ENCODE measurements around the gene SARS1. TPM values are rescaled to one million over a fixed set of nuclear protein-coding genes. Genes with fewer than 3 reads are reported as not detected.

The SARS1 gene
- total and polyA plus RNA-seq, 2 of the 13 experiments (the other 11 are each of a cell fraction or from before 2014, with no cell fraction given): 103 to 134 TPM

DNA sequence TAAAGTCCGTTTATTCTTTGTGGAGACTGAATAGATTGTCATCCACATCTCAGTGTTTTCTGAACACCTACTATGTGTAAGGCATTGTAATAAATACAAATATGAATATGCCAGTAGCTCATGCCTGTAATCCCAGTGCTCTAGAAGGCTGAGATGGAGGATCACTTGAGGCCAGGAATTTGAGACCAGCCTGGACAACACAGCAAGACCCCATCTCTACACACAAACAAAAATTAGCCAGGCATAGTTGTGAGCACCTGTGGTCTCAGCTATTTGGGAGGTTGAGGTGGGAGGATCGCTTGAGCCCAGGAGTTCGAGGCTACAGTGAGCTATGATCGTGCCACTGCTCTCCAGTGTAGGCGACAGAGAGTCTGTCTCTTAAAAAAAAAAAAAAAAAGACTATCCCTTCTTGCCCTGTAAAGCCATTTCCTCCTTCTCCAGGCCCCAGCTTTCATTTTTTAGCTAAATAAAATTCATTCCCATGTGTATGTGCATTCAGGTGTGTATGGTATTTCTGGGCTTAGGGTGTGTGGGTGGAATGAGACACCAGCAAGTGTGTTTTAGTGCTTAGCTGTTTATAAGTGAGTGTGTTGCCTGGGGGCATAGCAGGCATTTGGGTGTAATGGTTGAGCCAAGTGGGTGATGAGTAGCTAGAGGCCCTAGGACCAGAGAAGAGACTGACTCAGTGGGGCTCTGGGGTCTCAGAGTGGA lies 43.4 kb downstream of the SARS1 start:
- Histone ChIP-seq H3K36me3 (replicated peaks in 1 of 2; ENCODE audit: control insufficient read depth in 1 of 2, insufficient read depth in 2 of 2, low read length in 2 of 2) (peaks cover 0 to 10% of the 10 kb centered on the region in 2 experiments; a peak in 1 of 5 replicates), H3K27ac (ENCODE audit: extremely low read length, insufficient read depth, low read length) (no peak overlapping the region), H3K9me3 (ENCODE audit: low read length) (no peaks in the 10 kb centered on the region), H3K4me1 (ENCODE audit: insufficient read depth, low read length) (peaks cover 35% of the 10 kb centered on the region), H3K9ac (ENCODE audit: insufficient read depth, low read depth, low read length) (no peak overlapping the region), H3K4me2 (ENCODE audit: low read depth, low read length) (no peak overlapping the region), H2AFZ (ENCODE audit: low read length) (no peak overlapping the region), H3K4me3 (replicated peaks in 1 of 3; ENCODE audit: insufficient read depth in 1 of 3, low read depth in 2 of 3, low read length in 3 of 3) (no peak overlapping the region), H3K27me3 (ENCODE audit: control insufficient read depth in 1 of 2, insufficient read depth in 2 of 2, low read length in 2 of 2) (no peaks in the 10 kb centered on the region), H3K79me2 (ENCODE audit: insufficient read depth, low read length) (no peaks in the 10 kb centered on the region), H4K20me1 (ENCODE audit: insufficient read depth, low read length) (no peaks in the 10 kb centered on the region)
- BruUV-seq (replicated peaks): no TSS peak
- intact Hi-C loops (cut with micrococcal nuclease; ENCODE audit: unreplicated experiment) (no loop called here), in situ Hi-C loops (cut with HindIII; ENCODE audit: extremely low pct_ligation_motif_present, low pct_unique_long_range_greater_than_20kb) (no loop called here)
- TF ChIP-seq, protein P1, sequence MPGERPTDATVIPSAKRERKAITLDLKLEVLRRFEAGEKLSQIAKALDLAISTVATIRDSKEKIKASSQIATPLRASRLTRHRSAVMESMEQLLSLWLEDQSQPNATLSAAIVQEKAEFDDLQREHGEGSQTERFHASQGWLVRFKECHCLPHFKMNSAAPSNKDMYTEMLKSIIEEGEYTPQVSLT (CRISPR knock-in tag; IDR thresholded peaks at IDR 0.05; ENCODE audit: borderline replicate concordance, low read depth): no peak
- TF ChIP-seq ZKSCAN1 (IDR thresholded peaks at IDR 0.05; ENCODE audit: low read length) (peak; percentile 19; the same call in 1 of the 2 replicates), RBAK (CRISPR knock-in tag; IDR thresholded peaks at IDR 0.05) (no peak), ZNF121 (CRISPR knock-in tag; IDR thresholded peaks at IDR 0.05) (0 out of 2 replicates have a peak, but pooled peaks have one; percentile 27)
- DNase-seq (ENCODE audit: low spot score) (no peak), ATAC-seq (no peak), FAIRE-seq (no peak)
- CTCF ChIA-PET (ENCODE audit: low intra/inter-chr PET ratio, low total read pairs): no interaction called here
- POLR2A ChIA-PET: no interaction called here
- 90% methylated on average over 5 of the region's 5 CpGs for WGBS (ENCODE audit: low lambda C conversion rate)

DNA sequence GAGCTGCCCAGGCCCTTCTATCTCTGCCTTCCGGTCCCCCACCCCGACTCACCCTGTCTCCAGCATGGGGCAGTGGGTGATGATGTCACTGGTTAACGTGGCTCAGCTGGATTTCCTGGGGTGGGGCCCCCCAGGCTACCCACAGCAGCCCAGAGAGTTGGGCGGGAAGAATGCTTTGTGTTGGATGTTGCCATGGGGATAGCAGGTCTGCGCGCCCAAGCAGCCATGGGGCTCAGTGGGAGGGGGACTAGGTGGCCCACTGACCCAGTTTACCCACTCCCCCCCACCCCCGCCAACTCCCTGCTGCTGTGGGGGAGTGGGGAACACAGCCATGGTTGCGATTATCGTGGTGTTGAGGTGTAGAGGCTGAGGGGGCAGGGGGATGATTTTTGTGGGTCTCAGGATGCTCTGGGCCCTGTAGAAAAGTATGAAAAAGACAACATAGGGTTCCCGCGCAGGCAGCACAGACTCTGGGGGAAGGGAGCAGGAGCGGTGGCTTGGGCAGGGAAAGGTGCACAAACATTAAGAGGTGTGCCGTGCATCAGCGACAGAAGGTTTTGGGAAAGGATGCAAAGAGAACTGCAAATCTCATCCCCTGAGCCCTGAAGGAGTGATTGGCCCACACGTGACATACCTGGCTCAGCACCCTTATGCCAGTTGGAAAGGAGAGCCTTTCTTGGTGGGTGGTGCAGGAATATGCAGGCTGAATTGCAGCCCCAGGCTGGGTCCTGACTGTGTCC lies 44.1 kb downstream of the SARS1 start:
- H3K9me3 ChIP-seq (ENCODE audit: low read length): no peaks in the 10 kb centered on the region
- peaks cover 0 to 10% of the 10 kb centered on the region in 2 experiments; a peak in 1 of 5 replicates for H3K36me3 ChIP-seq (replicated peaks in 1 of 2; ENCODE audit: control insufficient read depth in 1 of 2, insufficient read depth in 2 of 2, low read length in 2 of 2)
- CTCF ChIA-PET (ENCODE audit: low intra/inter-chr PET ratio, low total read pairs): no interaction called here
- H3K4me2 ChIP-seq (ENCODE audit: low read depth, low read length): no peak overlapping the region
- FAIRE-seq (no peak), ATAC-seq (no peak), DNase-seq (ENCODE audit: low spot score) (no peak)
- H3K27me3 ChIP-seq (ENCODE audit: control insufficient read depth in 1 of 2, insufficient read depth in 2 of 2, low read length in 2 of 2): no peaks in the 10 kb centered on the region
- POLR2A ChIA-PET: no interaction called here
- no peak overlapping the region for H2AFZ ChIP-seq (ENCODE audit: low read length)
- H3K4me3 ChIP-seq (replicated peaks in 1 of 3; ENCODE audit: insufficient read depth in 1 of 3, low read depth in 2 of 3, low read length in 3 of 3): no peak overlapping the region
- 96% methylated on average over 15 of the region's 15 CpGs for WGBS (ENCODE audit: low lambda C conversion rate)
- no TSS peak for BruUV-seq (replicated peaks)
- TF ChIP-seq RXRA (CRISPR knock-in tag; IDR thresholded peaks at IDR 0.05) (no peak), MAF1 (CRISPR knock-in tag; IDR thresholded peaks at IDR 0.05; ENCODE audit: borderline replicate concordance) (no peak)
- no peaks in the 10 kb centered on the region for H4K20me1 ChIP-seq (ENCODE audit: insufficient read depth, low read length)
- in situ Hi-C loops (cut with HindIII; ENCODE audit: extremely low pct_ligation_motif_present, low pct_unique_long_range_greater_than_20kb): no loop called here
- peaks cover 34% of the 10 kb centered on the region for H3K4me1 ChIP-seq (ENCODE audit: insufficient read depth, low read length)
- intact Hi-C loops (cut with micrococcal nuclease; ENCODE audit: unreplicated experiment): no loop called here
- H3K9ac ChIP-seq (ENCODE audit: insufficient read depth, low read depth, low read length): no peak overlapping the region
- no peaks in the 10 kb centered on the region for H3K79me2 ChIP-seq (ENCODE audit: insufficient read depth, low read length)
- H3K27ac ChIP-seq (ENCODE audit: extremely low read length, insufficient read depth, low read length): no peak overlapping the region

Measured in HepG2 (cell line).